Activated CD4-positive, CD25-positive, alpha-beta regulatory T cell (primary cell): Measurements from ENCODE around the gene ASIC1.
"Not testable (repeated sequence)": the region's sequence is repeated elsewhere in the genome, so short reads cannot be mapped to it uniquely, and the experiment has no call there.

ENCODE experiments used
- DNase-seq, 4 experiments: peaks; one replicate each; lab custom pipeline; 2025; lab: John Stamatoyannopoulos, UW

Gene ASIC1

GRCh38 chr12:50057000-50057841 is at the start of gene ASIC1:
Gene ASIC1 (plus strand): TSS chr12:50057596. CDS start chr12:50058767, 1,171 bp downstream.
- peak in 1 of 4 experiments; percentile 29 for DNase-seq

- no peak for DNase-seq
Observed at GRCh38 chr12:50013361-50014147, 43.8 kb upstream of the ASIC1 start.

- no peak for DNase-seq
Observed at GRCh38 chr12:50014342-50014741, 43.1 kb upstream of the ASIC1 start.

GRCh38 chr12:50016501-50017475 is 40.6 kb upstream of the ASIC1 start:
- DNase-seq: no peak

GRCh38 chr12:50017641-50018040 is 39.8 kb upstream of the ASIC1 start:
- DNase-seq: no peak

- DNase-seq: no peak
Observed at GRCh38 chr12:50018154-50018553, 39.2 kb upstream of the ASIC1 start.

GRCh38 chr12:50018968-50019367 is 38.4 kb upstream of the ASIC1 start:
- no peak for DNase-seq

- no peak for DNase-seq
Observed at GRCh38 chr12:50019524-50019923, 37.9 kb upstream of the ASIC1 start.

- no peak for DNase-seq
Observed at GRCh38 chr12:50021031-50021430, 36.4 kb upstream of the ASIC1 start.

GRCh38 chr12:50022903-50023302 is 34.5 kb upstream of the ASIC1 start:
- no peak for DNase-seq

- DNase-seq: no peak
Observed at GRCh38 chr12:50024227-50024626, 33.2 kb upstream of the ASIC1 start.

GRCh38 chr12:50024805-50025186 is 32.6 kb upstream of the ASIC1 start:
- no peak for DNase-seq

GRCh38 chr12:50025187-50026059 is 32.0 kb upstream of the ASIC1 start, which contains the start of gene RACGAP1:
Gene RACGAP1 (minus strand): TSS chr12:50025494. CDS start chr12:50016715, 8,779 bp downstream.
- DNase-seq: peak; percentile 80 to 89 (median 86)

- no peak for DNase-seq
Observed at GRCh38 chr12:50026691-50027090, 30.7 kb upstream of the ASIC1 start.

- DNase-seq: not testable (repeated sequence)
Observed at GRCh38 chr12:50030449-50030848, 26.9 kb upstream of the ASIC1 start.

GRCh38 chr12:50032515-50032853 is 24.9 kb upstream of the ASIC1 start:
- DNase-seq: no peak

GRCh38 chr12:50032854-50033581 is 24.4 kb upstream of the ASIC1 start:
- DNase-seq: no peak

- DNase-seq: no peak
Observed at GRCh38 chr12:50038336-50038735, 19.1 kb upstream of the ASIC1 start.

- DNase-seq: peak; percentile 67 to 86 (median 77)
Observed at GRCh38 chr12:50039151-50039835, 18.1 kb upstream of the ASIC1 start.

- no peak for DNase-seq
Observed at GRCh38 chr12:50040657-50041056, 16.7 kb upstream of the ASIC1 start.
